CD4-positive, alpha-beta T cell treated with Interleukin-4 for 4 hours (primary cell): ENCODE data around the gene GSK3B.

Experiments
- DNase-seq: peaks from one replicate; pipeline ENCODE4 v3.0.0-alpha.2; 2020

The GSK3B gene

DNA sequence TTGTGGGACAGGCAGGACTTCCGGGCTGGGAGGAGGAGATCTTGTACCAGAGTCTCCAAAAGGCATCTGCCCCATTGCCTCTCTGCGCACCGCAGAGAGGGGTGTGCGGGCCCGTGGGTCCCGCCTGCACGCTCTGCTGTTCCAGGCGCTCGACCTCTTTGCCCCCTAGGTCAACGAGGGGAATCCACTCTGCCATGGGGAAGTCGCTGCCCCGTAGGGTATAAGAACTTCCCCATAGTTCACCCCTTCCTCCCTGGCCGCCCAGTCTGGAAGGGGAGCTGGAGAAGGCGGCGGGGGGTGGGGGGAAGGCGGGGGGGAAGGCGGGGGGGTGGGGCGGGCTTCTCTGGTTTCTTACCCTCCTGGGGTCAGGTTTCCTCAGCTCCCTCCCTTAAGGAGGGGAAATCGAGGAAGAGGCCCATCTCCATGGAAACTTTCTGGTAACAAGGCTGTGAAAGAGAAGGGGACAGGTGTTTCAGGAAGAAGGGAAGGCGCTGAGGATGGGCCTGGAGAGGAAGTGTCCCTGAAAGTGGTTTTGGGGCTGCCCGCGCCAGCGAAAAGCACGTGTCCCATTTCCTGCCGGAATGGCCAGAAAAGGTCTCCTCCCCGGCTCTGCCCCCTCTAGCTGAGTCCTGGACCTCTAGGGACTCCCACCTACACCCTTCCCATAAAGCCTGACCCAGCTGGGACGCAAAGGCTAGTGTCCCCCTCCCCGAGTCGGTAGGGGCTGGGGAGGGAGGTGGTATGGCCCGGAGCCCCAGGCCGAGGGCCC is 284.8 kb downstream of the GSK3B start:
- DNase-seq: no peak

DNA sequence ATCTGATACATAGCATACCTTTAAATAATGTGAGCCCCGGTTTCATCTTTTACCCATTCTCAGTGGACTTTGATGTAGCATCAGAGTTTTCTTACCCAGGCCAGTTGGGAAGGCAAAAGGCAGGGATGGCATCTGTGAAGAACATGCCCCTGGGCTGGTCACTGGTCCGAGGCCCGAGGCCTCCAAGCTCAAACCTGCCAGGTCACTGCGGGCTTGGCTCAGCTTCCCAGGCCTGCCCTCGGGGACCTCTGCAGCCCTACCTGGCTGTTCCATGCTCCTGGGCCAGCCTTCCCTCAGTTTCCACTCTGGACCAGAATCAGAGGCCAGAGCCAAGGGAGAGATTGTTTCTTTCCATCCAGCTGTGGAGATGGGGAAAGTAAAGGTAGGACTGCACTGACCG is 285.4 kb downstream of the GSK3B start:
- no peak for DNase-seq

DNA sequence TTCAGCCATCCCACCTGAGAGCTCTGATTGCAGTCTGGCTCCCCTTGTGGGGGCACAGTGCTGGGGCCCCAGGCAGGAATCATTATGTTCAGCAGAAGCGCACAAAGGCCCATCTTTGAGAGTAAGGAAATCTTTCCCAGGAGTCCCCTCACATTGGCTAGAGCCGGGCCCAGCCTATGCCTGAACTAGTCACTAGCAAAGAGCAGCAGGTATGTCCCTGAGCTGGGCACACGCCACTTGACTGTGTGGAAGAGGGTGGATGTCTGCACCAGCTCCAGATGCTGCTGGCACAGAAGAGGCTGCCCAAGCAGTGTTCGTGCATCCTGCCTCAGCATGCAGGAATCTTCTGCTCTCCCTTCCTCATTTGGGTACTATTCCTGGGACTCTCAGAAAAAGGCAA is 286.0 kb downstream of the GSK3B start:
- no peak for DNase-seq

DNA sequence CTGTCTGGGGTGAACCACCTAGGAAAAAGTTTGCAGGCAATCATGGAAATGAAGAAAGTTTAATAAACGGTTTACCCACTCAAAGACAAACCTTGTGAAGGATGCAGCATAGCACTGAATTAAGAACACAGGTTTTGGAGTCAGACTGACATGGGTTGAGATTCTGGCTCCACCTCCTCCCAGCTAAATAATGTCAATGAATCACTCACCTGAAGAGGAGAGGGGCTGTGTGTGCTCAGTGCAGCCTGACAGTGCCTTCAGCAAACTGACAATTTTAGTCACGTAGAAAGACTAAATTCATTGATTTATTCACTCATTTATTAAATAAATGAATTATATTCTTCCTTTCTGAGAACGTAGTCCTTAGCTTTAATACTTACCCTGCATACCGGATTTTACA is 293.4 kb downstream of the GSK3B start:
- no peak for DNase-seq

DNA sequence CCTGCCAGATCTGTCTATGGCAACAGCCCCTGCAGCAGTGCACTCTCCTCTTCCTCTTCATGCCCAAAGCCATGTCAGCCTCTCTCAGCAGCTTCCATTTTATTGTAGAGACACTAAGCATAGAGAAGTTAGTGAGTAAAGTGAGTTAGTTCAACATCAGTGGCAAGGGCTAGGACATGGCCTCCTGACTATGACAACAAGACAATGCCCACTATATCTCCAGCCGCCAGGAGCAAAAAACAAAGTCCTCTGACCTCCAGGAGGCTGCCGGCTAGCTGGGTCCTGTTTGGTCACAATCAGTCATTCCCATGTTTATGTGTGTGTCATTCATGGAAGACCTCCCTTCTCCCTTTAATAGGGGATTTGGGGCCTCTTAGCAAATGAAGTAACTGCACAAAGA is 297.5 kb downstream of the GSK3B start:
- DNase-seq: no peak

DNA sequence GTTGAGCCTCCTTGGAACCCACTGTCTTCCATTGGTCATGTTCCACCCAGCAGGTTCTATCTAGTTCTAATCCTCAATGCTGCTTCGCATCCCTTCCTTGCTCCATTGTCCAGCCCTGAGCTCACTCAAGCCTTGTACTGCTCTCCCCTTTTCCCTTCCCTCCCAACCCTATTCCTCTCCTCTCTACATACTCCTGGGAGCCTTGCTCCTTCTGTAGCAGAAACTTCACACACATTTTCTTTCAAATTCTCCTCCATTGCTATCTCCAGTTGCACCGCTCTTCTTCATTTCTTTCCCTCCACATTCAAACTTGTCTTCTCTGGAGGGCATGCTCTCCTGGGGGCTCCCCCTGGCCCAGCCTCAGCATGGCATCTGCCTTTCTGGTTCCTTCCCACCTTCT is 297.9 kb downstream of the GSK3B start:
- DNase-seq: no peak

DNA sequence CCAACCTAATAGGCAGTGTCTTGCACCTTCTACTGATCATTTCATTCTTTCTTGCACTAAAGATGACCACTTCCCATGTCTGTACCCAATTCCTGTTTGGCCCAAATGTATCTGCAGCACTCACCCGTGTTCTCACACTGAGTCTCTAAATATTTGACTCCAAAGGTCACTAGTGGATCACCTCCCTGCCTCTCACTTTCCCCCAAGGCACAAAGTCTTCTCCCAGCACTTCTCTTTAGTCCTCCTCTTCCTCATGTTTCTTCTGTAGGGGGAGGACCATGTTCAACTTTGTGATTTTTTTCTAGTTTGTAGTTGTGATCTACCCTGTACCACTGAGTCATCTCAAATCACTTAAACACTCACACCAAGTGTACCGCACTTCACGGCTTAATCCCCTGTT is 298.4 kb downstream of the GSK3B start:
- no peak for DNase-seq

DNA sequence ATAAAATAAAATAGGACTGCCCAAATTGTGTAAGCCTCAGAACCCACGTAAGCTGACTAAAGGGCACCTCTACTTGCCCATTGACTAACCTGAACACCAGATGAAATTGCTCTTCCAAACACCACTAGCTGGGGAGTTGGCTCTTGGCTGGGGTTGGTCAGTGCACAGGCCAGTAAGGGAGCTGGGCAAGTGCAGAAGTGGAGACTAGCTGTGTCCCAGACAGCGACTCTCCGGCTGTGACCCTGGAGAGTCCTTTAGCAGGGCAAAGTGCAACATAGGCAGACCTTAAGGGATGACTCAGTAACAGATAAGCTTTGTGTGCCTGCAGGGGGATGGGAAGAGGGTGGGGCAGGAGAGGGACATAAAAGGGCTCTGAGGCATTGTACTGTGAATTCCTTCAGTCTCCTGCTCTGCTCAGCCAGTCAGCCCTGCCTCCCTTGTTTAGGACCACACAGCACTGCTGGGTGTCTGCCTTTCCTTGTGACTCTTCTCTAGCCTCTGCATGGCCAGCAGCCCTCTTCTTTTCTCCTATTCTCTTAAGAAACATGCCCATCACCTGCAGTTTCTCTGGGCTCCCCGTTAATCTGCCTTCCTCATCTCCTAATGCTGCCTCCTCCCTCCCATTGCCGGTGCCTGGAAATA is 299.2 kb downstream of the GSK3B start:
- no peak for DNase-seq

DNA sequence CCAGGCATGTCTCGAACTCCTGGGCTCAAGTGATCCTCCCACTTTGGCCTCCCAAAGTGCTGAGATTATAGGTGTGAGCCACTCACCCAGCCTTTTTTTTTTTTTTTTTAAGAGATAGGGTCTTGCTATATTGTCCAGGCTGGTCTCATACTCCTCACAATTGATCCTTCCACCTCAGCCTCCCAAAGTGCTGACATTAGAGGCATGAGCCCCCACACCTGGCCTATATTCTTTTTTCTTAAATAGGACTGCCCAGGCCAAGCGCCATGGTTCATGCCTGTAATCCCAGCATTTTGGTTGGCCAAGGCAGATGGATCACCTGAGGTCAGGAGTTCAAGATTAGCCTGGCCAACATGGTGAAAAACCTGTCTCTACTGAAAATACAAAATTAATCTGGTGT is 299.8 kb downstream of the GSK3B start:
- DNase-seq: no peak

DNA sequence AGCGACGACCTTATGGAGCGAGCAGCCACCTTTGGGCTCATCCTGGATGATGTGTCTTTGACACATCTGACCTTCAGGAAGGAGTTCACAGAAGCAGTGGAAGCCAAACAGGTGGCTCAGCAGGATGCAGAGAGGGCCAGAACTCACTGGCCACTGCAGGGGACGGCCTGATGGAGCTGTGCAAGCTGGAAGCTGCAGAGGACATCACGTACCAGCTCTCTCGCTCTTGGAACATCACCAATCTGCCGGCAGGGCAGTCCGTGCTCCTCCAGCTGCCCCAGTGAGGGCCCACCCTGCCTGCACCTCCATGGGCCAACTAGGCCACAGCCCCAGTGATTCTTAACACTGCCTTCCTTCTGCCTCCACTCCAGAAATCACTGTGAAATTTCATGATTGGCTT is 302.0 kb downstream of the GSK3B start:
- no peak for DNase-seq

DNA sequence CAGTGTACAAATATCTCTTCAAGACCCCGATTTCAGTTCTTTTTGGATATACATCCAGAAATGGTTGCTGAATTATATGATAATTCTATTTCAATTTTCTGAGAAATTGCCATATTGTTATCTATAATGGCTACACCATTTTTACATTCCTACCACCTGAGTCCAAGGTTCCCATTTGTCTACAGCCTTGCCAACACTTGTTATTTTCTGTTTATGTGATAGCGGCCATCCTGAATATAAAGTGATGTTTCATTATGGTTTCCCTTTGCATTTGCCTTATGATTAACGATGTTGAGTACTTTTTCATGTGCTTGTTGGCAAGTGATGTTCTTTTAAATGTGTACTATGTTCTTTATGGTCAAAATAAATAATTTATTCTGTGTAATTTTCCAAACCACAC is 303.9 kb downstream of the GSK3B start:
- no peak for DNase-seq

DNA sequence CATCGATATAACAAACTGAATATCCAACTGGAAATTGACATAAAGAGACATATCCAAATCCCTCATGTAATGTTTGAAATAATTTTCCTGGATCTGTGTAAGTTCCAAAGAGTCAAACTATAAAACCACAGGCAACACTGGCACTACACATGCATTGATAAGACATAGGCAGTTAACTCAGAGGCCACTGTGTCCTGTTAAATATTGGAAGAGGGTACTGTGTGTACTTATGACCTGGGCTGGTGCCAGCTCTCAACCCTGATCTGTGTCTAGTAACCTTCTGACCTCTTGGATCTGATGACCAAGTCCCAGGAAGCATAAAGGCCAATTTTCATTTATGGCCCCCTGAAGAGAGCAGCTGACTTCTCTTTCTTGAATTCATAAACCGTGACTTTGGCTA is 307.8 kb downstream of the GSK3B start:
- DNase-seq: no peak

DNA sequence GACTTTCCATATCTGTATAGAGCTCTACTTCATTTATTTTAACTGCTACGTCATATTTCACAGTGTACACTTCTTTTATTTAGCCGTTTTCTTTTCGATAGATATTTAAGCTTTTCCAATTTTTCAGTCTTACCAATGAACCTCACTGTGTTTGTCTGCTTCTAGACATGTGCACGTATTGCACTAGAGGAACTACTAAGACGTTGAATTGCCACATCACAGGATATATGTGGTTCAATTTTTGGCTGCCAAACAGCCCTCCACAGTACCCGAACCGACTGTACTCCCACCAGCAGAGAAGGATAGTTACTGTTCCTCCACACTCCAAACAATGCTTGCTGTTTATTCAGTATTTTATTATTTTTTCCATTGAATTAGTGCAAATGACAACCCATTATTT is 310.4 kb downstream of the GSK3B start:
- no peak for DNase-seq

DNA sequence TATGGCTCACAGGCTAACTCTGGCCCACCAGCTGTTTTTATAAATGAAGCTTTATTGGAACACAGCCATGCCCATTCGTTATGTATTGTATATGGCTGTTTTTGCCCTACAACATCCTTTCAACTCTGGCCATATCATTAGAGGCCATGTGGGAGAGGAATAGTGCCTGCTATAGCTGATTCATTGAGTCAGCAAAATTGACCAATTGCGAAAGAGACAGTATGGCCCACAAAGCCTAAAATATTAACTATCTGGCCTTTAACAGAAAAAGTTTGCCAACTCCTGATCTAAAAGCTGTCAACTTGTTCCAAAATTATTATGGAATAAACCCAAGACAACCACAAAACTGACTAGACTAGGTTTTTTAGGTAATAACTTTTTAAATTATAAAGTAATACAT is 311.0 kb downstream of the GSK3B start:
- no peak for DNase-seq

DNA sequence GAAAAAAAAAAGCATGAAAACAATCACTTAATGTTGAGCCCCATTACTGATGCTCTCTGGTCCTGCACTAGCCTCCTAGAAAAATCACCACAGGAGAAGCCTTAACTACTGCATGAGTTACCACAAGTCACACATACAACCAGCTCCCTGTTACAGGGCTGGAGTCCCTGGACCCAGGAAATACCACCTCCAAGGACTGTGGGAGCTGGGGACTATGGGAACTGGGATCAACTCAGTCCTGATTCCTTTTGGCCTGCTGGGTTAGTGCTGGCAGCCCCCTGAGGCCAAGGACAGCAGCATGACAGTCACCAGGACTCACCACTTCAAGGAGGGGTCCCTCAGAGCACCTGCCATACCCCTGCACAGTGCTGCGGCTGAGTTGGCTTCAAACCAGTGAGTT is 311.8 kb downstream of the GSK3B start:
- DNase-seq: no peak

DNA sequence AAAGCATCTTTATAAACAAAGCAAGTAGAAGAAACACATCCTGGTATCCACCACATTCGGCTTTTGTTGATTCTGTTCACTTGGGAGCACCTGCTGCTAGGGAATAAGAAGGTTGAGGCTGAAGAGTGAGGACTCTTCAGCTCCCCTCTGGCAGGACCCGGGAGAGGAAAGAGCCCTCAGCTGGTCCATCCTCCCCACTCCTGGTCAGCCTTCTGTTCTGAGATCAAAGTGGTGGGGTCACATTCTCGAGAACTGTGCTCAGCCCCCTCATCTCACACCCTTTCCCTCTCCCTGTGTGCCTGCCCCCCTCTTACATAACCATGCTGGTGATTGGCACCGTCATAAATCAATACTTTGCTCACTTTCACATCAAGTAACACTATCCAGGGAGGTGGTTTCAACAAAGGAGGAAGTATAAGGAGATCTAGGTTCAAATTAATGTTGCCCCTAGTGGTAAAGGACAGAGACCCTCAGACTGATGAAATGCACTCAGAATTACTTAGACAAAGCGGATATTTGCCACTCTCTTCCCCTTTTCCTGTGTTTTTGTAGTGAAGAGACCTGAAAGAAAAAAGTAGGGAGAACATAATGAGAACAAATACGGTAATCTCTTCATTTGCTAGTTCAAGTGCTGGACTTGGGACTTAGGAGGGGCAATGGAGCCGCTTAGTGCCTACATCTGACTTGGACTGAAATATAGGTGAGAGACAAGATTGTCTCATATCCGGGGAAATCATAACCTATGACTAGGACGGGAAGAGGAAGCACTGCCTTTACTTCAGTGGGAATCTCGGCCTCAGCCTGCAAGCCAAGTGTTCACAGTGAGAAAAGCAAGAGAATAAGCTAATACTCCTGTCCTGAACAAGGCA is 312.7 kb downstream of the GSK3B start, which contains the start of gene NR1I2:
Gene NR1I2 (plus strand): TSS at position 772 of the 869 bp plus-strand sequence.
- no peak for DNase-seq

DNA sequence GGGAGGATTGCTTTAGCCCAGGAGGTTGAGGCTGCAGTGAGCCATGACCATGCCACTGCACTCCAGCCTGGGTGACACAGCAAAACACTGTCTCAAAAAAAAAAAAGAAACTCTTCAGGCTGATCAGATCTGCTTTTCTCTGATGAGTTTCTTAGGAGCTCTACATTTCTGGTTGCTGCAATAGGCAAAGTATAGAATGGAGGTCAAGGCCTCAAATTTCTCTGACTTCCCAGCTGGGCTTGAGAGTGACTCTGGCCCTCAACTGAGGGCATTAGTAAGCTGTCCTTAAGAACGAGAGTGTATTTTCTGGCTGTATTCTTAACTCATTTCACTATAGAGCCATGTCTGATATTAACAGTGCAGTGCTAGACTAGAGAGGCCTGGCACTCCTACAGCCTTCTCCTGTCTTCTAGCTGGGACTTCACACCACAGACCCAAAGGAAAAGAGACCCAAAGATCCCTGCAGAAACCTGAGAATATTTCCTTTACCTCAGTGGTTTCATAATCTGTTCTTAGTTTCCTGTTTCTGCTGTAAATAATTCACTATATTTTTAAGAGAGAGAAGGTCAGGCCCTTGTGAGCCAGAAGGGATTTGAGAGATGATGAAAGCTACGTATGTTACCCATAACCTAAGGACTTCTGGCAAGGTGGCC is 314.4 kb downstream of the GSK3B start:
- DNase-seq: no peak

DNA sequence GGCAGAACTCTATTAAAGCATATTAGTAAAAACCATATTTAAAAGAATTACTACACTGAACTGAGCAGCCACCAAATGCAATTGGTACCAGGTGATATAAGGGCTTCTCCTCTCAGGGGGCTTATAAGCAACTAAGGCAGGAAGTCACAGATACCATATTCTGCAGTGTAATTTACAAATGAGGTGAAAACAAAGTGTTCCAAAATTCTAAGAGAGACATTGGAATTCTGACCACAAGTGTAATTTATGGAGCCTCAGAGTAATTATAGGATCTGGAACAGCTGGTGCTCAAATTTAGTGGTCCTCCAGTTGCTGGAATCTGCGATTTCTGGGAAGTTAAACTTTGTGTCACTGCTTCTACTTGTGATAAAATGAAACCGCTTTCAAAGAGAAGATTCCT is 315.4 kb downstream of the GSK3B start:
- DNase-seq: no peak

DNA sequence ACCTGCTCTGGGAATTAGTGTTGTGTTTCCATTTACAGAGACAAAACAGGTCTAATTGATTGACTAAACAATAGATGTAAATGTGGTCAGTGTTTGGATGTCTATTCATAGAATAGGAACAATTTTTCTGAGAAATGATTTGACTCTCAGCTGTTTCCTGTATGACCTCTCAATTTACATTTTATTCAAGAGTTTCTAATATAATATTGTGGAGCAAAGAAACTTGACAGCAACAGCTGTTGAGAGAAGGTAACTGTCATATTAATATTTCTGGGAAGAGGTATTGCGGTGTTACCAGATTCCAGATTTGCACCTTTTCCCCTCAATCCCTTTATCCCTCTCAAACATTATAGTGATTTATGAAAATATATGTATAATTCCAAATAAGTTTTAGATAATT is 316.1 kb downstream of the GSK3B start:
- DNase-seq: no peak

DNA sequence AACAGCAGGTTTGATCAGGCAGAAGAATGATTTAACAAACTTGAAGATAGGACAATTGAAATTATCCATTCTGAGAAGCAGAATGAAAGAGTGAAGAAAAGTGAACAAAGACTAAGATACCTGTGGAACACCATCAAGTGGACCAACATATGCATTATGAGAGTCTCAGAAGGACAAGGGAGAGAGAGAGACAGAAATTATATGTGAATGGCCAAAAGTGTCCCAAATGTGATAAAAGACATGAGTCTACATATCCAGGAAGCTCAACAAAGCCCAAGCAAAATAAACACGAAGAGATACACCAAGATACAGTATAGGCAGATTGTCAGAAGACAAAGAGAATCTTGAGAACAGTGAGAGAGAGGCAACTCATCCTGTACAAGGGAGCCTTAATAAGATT is 317.9 kb downstream of the GSK3B start:
- no peak for DNase-seq

DNA sequence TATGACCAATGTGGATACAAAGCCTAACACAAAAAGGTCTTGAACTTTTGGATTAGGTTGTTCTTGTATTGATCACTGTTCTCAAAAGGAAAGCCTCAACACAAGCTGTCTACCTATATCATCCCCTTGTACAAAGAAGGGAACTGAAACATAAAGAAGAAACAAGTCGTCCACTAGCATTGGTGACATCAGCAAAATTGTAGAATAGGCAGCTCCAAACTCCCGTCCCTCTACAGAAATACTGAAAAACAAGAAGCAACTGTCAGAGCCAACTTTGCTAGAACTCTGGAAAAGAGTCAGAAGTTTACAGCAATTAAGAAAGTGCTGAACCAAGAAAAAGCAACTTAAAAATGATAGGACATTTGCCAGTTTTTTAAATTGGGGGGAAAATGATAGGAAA is 319.8 kb downstream of the GSK3B start:
- no peak for DNase-seq
